Neural cell (in vitro differentiated cells): ENCODE measurements around the gene LONRF3. TPM values are rescaled to one million over a fixed set of nuclear protein-coding genes. Genes with fewer than 3 reads are reported as not detected.

Source experiments
- H2AFZ ChIP-seq: fragments of 200-600, 300-800 bp; sonication (generic), shearing (Covaris generic); 2 replicates; pipeline ENCODE4 v1.6.0; 2014; ENCODE audit warnings: low read depth, mild to moderate bottlenecking, antibody characterized with exemption, low read length, moderate library complexity
- H3F3A ChIP-seq: fragments of 200-600 bp; shearing (Covaris generic); 2 replicates; pipeline ENCODE4 v1.6.1; 2016; ENCODE audit warnings: mild to moderate bottlenecking, moderate library complexity, mixed read lengths, antibody characterized with exemption, low read length; ENCODE audit not compliant: insufficient read depth, poor library complexity, severe bottlenecking
- H3K27ac ChIP-seq: fragments of 200-600, 300-800 bp; sonication (generic), shearing (Covaris generic); 2 replicates; pipeline ENCODE4 v1.5.1; 2014; ENCODE audit warnings: mild to moderate bottlenecking, low read length, moderate library complexity
- H3K27me3 ChIP-seq: fragments of 300-800, 200-600 bp; sonication (generic), shearing (Covaris generic); 2 replicates; pipeline ENCODE4 v1.6.0; 2014; ENCODE audit warnings: mild to moderate bottlenecking, low read depth, low read length, moderate library complexity; ENCODE audit not compliant: insufficient read depth
- H3K36me3 ChIP-seq: fragments of 300-800, 200-600 bp; sonication (generic), shearing (Covaris generic); 2 replicates; pipeline ENCODE4 v1.5.1; 2014; ENCODE audit warnings: mild to moderate bottlenecking, antibody characterized with exemption, low read length, moderate library complexity; ENCODE audit not compliant: insufficient read depth
- H3K4me2 ChIP-seq: fragments of 300-800, 200-600 bp; sonication (generic), shearing (Covaris generic); 2 replicates; pipeline ENCODE4 v1.6.0; 2014; ENCODE audit warnings: mild to moderate bottlenecking, low read length
- H3K4me3 ChIP-seq: fragments of 300-800, 200-600 bp; sonication (generic), shearing (Covaris generic); 2 replicates; pipeline ENCODE4 v1.5.1; 2014; ENCODE audit warnings: mild to moderate bottlenecking, low read length, moderate library complexity
- H3K79me2 ChIP-seq: fragments of 200-600 bp; shearing (Covaris generic); replicated peaks from 2 replicates; pipeline ENCODE4 v1.6.0; 2014; ENCODE audit warnings: mild to moderate bottlenecking, low read length, moderate library complexity; ENCODE audit not compliant: insufficient read depth
- H3K9ac ChIP-seq: fragments of 300-800, 200-600 bp; sonication (generic), shearing (Covaris generic); 2 replicates; pipeline ENCODE4 v1.6.1; 2016; ENCODE audit warnings: mild to moderate bottlenecking, low read length, mixed read lengths
- H3K9me2 ChIP-seq: fragments of 200-600 bp; shearing (Covaris generic); 2 replicates; pipeline ENCODE4 v1.6.1; 2016; ENCODE audit warnings: mild to moderate bottlenecking, low read length, mixed read lengths; ENCODE audit not compliant: insufficient read depth
- H3K9me3 ChIP-seq: fragments of 200-600, 300-800 bp; sonication (generic), shearing (Covaris generic); 2 replicates; pipeline ENCODE4 v1.6.1; 2016; ENCODE audit warnings: mild to moderate bottlenecking, mixed run types, low read length, moderate library complexity, mixed read lengths
- H4K20me1 ChIP-seq: fragments of 200-600 bp; shearing (Covaris generic); 2 replicates; pipeline ENCODE4 v1.6.1; 2016; ENCODE audit warnings: mild to moderate bottlenecking, mixed run types; ENCODE audit not compliant: insufficient read depth
- CTCF ChIP-seq: fragments of 450-650 bp; IDR thresholded peaks from 2 replicates; pipeline ENCODE4 v1.5.1; 2014; ENCODE audit warnings: antibody characterized with exemption, mild to moderate bottlenecking, moderate library complexity; ENCODE audit not compliant: poor library complexity, severe bottlenecking
- EP300 ChIP-seq: fragments of 450-650 bp; conservative IDR thresholded peaks from 2 replicates; pipeline ENCODE4 v1.6.1; 2014; ENCODE audit warnings: antibody characterized with exemption, mild to moderate bottlenecking, moderate library complexity; ENCODE audit not compliant: poor library complexity, severe bottlenecking
- EZH2 ChIP-seq: fragments of 200-600, 300-800 bp; shearing (Covaris generic), sonication (generic); IDR thresholded peaks from 2 replicates; pipeline ENCODE4 v1.6.1; 2014; ENCODE audit warnings: antibody characterized with exemption, low read length, borderline replicate concordance, mild to moderate bottlenecking; ENCODE audit not compliant: insufficient read depth, poor library complexity, severe bottlenecking
- MXI1 ChIP-seq: fragments of 450-650 bp; conservative IDR thresholded peaks from 2 replicates; pipeline ENCODE4 v1.6.1; 2014; ENCODE audit warnings: antibody characterized with exemption, mild to moderate bottlenecking; ENCODE audit not compliant: poor library complexity, severe bottlenecking
- POLR2AphosphoS5 ChIP-seq: IDR thresholded peaks from 2 replicates; pipeline ENCODE4 v1.6.1; 2012
- RAD21 ChIP-seq: fragments of 450-650 bp; conservative IDR thresholded peaks from 2 replicates; pipeline ENCODE4 v1.6.1; 2014; ENCODE audit warnings: antibody characterized with exemption, mild to moderate bottlenecking, moderate library complexity
- REST ChIP-seq: IDR thresholded peaks from 2 replicates; pipeline ENCODE4 v1.6.1; 2012; ENCODE audit warnings: borderline replicate concordance
- SMC3 ChIP-seq: fragments of 450-650 bp; conservative IDR thresholded peaks from 2 replicates; pipeline ENCODE4 v1.6.1; 2014; ENCODE audit warnings: antibody characterized with exemption, mild to moderate bottlenecking, moderate library complexity; ENCODE audit not compliant: poor library complexity
- TAF1 ChIP-seq: IDR thresholded peaks from 2 replicates; pipeline ENCODE4 v1.6.1; 2012; ENCODE audit warnings: low read depth
- polyA plus RNA-seq: library from polyadenylated mRNA; depleted of rRNA; stranded (reverse); fragments of >200 nt; gene quantifications from 2 replicates; pipeline ENCODE4 v1.2.3, GENCODE V29; 2014

The LONRF3 gene
- polyA plus RNA-seq, 1 donor from 2014 or later, result 0.41 TPM

GRCh38 chrX:118977424-118977823 lies 3.0 kb downstream of the LONRF3 start:
- Histone ChIP-seq H3K79me2 (no peaks in the 10 kb centered on the region), H2AFZ (no peak overlapping the region), H3F3A (no peaks in the 10 kb centered on the region), H3K9me2 (no peaks in the 10 kb centered on the region), H3K27me3 (peaks cover 61% of the 10 kb centered on the region), H3K36me3 (no peaks in the 10 kb centered on the region), H3K4me3 (no peak overlapping the region), H3K27ac (no peak overlapping the region), H4K20me1 (no peaks in the 10 kb centered on the region), H3K9me3 (no peaks in the 10 kb centered on the region), H3K4me2 (no peak overlapping the region), H3K9ac (no peak overlapping the region)
- TF ChIP-seq TAF1 (no peak), SMC3 (no peak), REST (no peak)

- Histone ChIP-seq H3K4me2 (no peak overlapping the region), H3K27me3 (peaks cover 51% of the 10 kb centered on the region), H2AFZ (no peak overlapping the region), H3K27ac (no peak overlapping the region), H3K9ac (no peak overlapping the region), H3K79me2 (no peaks in the 10 kb centered on the region), H3K36me3 (no peaks in the 10 kb centered on the region), H3K9me3 (no peaks in the 10 kb centered on the region), H3K4me3 (no peak overlapping the region), H4K20me1 (no peaks in the 10 kb centered on the region), H3F3A (no peaks in the 10 kb centered on the region), H3K9me2 (no peaks in the 10 kb centered on the region)
- TF ChIP-seq MXI1 (no peak), POLR2AphosphoS5 (no peak)
Observed at GRCh38 chrX:118978451-118978850, 4.0 kb downstream of the LONRF3 start.

- TF ChIP-seq RAD21 (no peak), CTCF (no peak), EP300 (no peak), MXI1 (no peak), TAF1 (no peak), POLR2AphosphoS5 (no peak), SMC3 (no peak), REST (no peak), EZH2 (no peak)
- no peak overlapping the region for H3K9ac ChIP-seq
- H3K36me3 ChIP-seq, result no peaks in the 10 kb centered on the region
- no peak overlapping the region for H3K27ac ChIP-seq
- H4K20me1 ChIP-seq, result no peaks in the 10 kb centered on the region
- no peak overlapping the region for H3K4me3 ChIP-seq
- no peaks in the 10 kb centered on the region for H3K79me2 ChIP-seq
- no peak overlapping the region for H3K4me2 ChIP-seq
- H2AFZ ChIP-seq, result no peak overlapping the region
- no peaks in the 10 kb centered on the region for H3K9me3 ChIP-seq
- H3F3A ChIP-seq, result no peaks in the 10 kb centered on the region
- H3K9me2 ChIP-seq, result no peaks in the 10 kb centered on the region
- peaks cover 28% of the 10 kb centered on the region for H3K27me3 ChIP-seq
Observed at GRCh38 chrX:118980761-118981160, 6.3 kb downstream of the LONRF3 start.
